HG03354 (cell line): Measurements from ENCODE around the gene MUC2.

Experiments
- ATAC-seq: cut with Tn5 transposase; IDR thresholded peaks from one replicate; pipeline ENCODE4 v1.9.1; 2021; ENCODE audit warnings: mild to moderate bottlenecking; ENCODE audit not compliant: unreplicated experiment, poor library complexity, severe bottlenecking

Gene MUC2

DNA sequence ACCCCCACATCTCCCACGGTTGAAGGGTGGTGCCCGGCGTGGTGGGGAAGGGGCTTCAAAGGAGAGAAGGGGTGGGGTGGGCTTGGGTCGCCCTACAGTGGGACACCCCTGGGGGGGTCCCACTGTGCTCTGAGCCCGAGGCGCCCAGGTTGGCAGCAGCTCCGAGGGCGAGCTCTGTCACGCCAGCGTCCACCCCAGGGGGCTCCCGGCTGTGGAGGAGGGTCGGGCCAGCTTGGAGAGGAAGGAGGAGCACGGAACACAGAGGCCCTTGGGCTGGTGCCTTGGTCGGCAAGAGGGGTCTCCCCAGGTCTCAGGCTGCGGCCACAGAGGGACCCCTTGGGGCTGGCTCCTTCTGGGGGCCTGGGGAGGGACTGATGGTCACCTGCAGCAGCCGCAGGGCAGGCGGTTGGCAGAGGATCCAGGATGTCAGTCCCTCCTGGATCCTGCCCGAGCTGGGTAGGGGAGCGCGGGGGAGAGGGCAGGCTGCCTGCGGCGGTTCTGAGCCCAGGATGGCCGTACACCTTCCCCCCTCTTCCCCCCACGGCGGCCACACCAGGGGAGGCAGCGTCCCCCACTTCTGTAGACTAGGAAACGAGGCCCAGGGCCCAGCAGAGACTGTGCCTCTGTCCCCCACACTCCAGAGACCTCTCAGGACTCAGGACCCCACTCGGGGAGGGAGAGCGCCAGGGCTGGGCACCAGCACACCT, 38.9 kb upstream of the MUC2 start:
- no peak for ATAC-seq

DNA sequence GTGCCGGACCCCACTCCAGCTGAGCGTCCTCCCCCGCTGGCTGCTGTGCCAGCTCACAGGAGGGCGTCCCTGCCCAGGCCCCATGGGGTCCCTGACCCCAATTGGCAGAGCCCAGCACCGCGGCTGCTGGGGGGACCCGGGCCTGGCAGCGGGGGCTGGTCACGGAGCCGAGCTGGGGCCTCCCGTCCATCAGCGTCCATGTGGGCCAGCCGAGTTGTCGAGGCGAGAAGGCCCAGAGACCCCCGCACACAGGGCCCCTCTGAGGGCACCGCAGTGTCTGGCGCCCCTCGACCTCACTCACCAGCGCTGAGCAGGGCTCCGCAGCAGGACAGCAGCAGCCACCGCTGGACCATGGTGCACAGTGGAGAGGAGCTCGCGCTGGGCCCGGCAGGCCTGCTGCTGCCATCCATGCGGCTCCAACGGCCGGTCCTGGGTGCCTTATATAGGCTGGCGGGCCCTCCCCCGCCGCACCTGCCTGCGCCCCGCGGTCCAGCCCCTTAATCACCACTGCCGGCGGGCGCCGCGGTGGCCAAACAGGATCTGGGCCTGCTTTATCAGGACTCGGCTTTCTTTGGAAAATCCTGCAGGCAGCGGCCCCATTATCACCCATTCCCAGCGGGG, 38.3 kb upstream of the MUC2 start, which contains the start of gene MUC6:
Gene MUC6, minus strand, starts transcription at position 416 of the 621 bp plus-strand sequence. Its CDS starts 63 bp downstream, at position 353.
- ATAC-seq: no peak

- ATAC-seq: no peak
These were observed 37.7 kb upstream of the MUC2 start for GRCh38 chr11:1036931-1037330.

- ATAC-seq: no peak
These were observed 37.1 kb upstream of the MUC2 start for GRCh38 chr11:1037506-1038055.

DNA sequence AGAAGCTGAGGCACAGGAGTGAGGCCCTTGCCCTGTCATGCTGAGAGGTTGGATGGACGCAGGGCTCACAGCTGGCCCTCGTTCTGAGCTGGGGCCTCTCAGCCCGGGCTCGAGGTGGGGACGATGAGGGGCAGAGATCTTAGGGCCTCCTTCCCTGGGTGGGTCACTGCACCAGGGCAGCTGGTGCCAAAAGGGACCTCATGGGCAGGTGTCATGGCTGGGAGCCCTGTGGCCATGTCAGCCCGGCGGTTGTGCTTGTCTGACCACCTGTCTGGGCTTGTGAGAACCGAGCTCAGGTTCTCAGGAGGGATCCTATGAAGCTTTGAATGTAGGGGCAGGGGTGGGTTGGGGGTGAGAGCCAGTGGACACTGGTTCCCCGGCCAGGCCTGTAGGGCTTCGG, 36.3 kb upstream of the MUC2 start:
- no peak for ATAC-seq

DNA sequence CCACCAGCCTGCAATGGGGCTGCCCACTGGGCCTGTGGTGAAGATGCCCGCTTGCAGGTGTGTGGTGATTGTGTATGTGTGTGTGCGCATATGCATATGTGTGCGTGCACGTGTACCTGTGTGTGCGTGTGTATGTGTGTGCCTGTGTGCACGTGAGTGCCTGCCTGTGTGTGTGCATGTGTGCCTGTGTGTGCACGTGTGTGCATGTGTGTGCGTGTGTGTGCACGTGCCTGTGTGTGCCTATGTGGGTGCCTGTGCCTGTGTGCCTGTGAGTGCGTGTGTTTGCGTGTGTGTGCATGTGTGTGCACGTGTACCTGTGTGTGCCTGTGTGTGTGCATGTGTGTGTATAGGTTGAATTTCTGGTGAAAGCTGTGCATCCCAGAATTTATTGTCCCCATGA, 35.8 kb upstream of the MUC2 start:
- no peak for ATAC-seq

- ATAC-seq: no peak
These were observed 34.9 kb upstream of the MUC2 start for GRCh38 chr11:1039481-1040427.

DNA sequence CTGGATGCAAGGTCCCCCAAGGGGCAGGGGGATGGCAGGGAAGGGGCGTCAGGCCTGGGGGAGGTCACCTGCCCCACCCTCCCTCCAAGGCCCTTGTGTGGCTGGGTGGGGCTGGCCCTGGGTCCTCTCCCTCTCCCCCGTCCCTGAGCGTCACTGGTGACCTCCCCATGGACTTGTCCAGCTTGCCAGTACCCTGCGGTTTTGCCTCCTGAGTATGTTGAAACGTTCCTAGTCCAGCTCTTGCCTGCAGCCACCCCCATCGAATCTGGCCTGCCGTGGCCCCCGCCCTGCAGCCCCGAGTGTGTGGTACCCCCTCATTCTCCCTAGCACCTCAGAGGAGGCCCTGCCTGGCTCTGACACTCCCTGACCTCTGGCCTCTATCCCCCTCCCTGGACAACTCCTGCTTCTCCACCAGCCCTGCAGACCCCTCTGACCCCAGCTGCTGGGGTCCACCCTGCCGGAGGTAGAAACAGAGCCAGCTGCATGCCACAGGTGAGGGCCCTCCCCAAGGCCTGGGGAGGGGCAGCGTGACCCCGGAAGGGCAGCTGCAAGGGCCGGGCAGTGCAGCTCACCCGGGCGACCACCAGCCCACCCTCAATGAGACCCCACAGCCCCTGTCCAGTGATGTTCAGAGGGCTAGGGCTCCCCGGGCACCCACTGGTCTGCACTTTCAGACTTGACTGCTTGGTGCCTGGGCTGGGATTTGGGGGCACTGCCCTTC, 34.1 kb upstream of the MUC2 start:
- ATAC-seq: no peak

DNA sequence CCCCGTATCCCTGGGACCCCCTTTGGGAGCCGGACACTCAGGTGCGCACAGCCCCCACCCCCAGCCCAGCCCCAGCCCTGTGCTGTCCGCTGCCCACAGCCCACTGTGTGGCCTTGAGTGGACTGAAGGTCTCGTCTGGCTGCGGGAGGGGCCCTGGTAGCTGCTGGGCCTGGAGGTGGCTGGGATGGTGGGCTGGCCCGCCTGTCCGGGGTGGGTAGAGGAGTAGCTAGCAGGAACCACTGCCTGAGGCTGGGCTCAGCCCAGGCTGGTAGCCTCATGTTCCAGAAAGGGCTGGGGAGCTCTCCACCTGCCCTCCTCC, 33.6 kb upstream of the MUC2 start:
- ATAC-seq: no peak

DNA sequence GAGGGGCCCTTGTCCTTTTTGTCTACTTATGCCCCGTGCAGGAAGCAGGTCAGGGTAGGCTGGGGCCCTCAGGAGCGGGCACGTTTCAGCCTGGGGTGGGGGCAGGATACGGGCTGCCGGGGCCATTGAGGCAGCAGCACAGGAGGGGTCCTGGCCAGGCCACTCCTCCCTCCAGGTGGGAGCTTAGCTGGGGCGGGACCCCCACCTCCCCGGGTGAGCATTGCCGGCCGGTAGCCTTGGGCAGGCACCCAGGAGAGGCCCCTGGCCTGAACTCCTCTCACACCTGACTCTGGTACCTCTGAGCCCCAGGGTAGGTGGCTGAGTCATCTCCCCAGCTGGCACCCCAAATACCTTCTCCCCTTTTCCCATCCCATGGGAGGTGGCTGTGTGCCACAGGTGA, 33.2 kb upstream of the MUC2 start:
- no peak for ATAC-seq

DNA sequence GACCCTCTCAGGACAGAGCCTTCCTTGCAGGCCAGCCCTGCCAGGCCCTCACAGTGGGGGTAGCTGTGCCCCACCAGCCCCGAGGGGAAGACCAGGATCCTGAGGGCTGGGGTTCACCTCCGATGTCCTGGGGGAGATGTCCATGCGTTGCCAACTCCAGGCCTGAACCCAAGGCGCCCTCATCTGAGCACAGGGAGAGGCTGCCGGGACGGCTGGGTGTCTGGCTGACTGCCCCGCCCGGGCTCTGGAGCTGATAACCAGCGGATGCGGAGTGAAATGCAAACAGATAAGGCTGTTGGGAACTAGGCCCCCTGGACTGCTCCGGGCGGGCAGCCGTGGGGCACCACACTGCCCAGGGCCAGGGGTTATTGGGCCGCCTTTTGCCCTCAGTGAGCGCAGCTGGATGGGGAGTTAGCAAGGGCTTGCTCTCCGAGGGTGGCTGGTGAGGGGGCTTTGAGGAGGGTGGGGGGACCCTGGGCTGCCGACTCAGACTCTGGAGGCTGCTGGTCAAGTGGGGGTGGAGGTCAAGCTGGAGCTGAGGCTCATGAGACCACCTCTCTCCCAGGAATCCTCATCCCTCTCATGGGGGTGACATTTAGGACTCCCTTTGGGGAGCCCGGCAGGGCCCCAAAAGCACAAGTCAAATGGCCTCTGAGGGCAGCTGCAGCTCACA, 32.6 kb upstream of the MUC2 start:
- ATAC-seq: no peak

DNA sequence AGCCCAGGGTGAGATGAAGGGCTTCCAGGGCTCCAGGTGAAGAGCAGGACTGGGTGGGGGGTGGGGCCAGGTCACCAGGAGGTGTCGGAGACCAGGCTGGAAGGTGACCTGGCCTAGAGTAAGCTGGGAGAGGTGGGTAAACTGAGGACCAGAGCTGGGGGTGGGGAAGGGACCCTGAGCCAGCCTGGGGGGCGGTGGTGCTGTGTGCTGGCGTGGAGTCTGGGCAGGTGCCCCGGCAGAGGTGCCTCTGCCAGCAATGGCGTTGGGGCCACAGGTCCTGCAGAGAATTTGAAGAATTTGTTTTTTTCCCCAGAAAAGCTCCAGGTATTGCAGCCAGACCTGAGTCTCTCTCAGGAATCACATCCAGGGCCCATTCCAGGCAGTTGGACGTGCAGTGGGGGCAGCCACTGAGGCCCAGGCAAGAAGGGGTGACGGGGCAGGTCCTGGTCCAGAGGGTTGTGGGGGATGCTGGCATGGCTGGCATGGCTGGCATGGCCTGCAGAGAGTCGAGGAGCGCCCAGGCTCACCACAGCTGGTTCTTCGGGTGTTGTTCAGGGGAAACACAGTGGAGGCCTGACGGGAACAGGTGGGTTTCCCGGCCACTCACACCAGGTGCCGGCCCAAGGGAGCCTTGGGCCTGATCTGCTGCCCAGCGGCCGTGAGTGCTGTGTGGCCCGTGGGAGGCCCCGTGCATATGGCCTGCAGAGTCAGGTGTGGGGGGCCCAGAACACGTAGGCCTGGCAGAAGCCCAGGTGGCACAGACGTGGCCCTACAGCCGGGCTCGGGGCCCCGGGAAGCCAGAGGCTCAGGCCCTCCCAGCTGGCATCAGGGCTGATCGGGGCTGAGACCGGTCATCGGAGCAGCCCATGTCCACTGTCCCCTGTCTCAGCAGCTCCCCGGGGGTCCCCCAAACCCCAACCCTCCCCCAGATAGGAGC, 31.8 kb upstream of the MUC2 start:
- ATAC-seq: no peak

DNA sequence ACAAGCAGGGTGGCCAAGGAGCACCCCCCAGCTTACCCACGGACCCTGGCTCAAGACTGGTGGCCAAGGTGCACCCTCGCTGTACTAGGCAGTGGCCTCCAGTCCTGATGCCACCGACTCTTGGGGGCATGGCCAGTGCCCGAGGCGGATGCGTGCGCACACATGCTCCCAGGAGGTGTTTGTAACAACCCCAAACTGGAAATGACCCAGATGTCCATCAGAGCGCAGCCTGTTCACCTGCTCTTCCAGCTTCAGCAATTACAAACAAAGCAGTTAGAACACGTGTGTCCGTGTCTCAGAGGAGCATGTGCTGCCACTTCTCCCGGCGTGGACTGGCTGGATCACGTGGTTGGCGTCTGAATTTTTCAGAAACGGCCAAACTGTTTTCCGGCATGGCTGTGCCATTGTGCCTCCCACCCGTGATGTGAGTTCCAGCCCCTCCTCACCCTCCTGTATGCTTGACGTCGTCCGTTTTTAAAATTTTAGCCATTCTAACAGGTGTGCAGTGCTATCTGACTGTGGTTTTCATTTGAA, 31.0 kb upstream of the MUC2 start:
- ATAC-seq: no peak

GRCh38 chr11:1044160-1044559, 30.5 kb upstream of the MUC2 start:
- ATAC-seq: no peak

DNA sequence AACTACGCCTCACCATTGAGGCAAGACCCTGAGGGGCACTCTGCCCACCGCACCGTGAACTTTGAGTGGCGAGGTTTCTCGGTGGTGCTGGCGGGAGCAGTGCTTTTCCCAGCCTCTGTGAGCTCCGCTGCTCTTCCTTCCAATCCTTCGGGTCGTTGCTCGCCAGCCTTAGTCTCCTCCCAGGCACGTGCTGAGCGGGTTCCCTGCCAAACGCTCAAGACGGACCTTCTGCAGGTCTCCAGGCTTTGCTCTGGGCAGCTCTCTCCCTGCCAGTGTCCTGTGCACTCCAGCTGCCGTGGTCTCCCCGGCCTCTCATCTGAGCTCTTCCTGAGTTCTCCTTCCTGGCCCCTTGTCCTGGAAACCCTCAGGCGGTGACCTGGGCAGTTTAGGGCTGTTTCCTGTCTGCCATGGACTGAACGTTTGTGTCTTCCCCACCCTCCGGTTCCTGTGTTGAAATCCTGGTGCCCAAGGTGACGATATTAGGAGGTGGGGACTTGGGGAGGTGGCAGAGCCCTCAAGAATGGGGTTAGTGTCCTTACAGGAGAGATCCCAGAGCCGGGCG, 27.0 kb upstream of the MUC2 start:
- no peak for ATAC-seq

- ATAC-seq: no peak
These were observed 26.2 kb upstream of the MUC2 start for GRCh38 chr11:1048375-1049070.

GRCh38 chr11:1049071-1049405, 25.6 kb upstream of the MUC2 start:
- ATAC-seq: no peak
